Measurements from ENCODE around the gene BCL2L15. TPM values are rescaled to one million over a fixed set of nuclear protein-coding genes. Genes with fewer than 3 reads are reported as not detected.

The BCL2L15 gene
- total and polyA plus RNA-seq, 10 of the 15 experiments (the other 5 are each of a cell fraction or from before 2014, with no cell fraction given) = 0.42 to 1.2 (median 0.59) TPM

GRCh38 chr1:113876176-113876575 lies 11.2 kb downstream of the BCL2L15 start (continued):
- TF ChIP-seq CUX1 (IDR thresholded peaks at IDR 0.05; ENCODE audit: insufficient replicate concordance, low read depth, low read length) = no peak
- no peak for TF ChIP-seq BHLHE40 (IDR thresholded peaks at IDR 0.05; ENCODE audit: borderline replicate concordance in 1 of 2, low read depth in 2 of 2, low read length in 1 of 2)
- no peak for TF ChIP-seq CTCF (IDR thresholded peaks at IDR 0.05 in 2 of 3, conservative IDR thresholded peaks at IDR 0.05 in 1 of 3; ENCODE audit: control insufficient read depth in 2 of 3, extremely low read depth in 1 of 3, insufficient read depth in 1 of 3, low read depth in 3 of 3, low read length in 3 of 3)
- TF ChIP-seq IRF5 (IDR thresholded peaks at IDR 0.05; ENCODE audit: borderline replicate concordance) = no peak

Data from GM12878 (cell line).